ENCODE results near the gene TTC34. TPM values are rescaled to one million over a fixed set of nuclear protein-coding genes. Genes with fewer than 3 reads are reported as not detected.
A peak's percentile ranks its signal among the peaks of the same experiment; 100 is the strongest.

TTC34 gene
- total and polyA plus RNA-seq, 4 donors = 0.10 to 1.6 (median 1.1) TPM

- DNase-seq (ENCODE audit: low read depth in 4 of 6, low spot score in 6 of 6) = no peak
- Histone ChIP-seq H3K36me3 (ENCODE audit: control insufficient read depth, insufficient read depth, low read length) (no peaks in the 10 kb centered on the region), H3K27me3 (ENCODE audit: control insufficient read depth, insufficient read depth, low read length) (no peaks in the 10 kb centered on the region), H3K4me1 (ENCODE audit: control insufficient read depth, insufficient read depth, low read length) (peaks cover 31% of the 10 kb centered on the region), H3K4me3 (ENCODE audit: low read depth, low read length) (no peak overlapping the region), H3K27ac (ENCODE audit: low read depth, low read length) (no peak overlapping the region), H3K9me3 (ENCODE audit: control insufficient read depth, insufficient read depth, low read length) (no peaks in the 10 kb centered on the region)
- 92% methylated on average over 18 of the region's 24 CpGs for WGBS (ENCODE audit: insufficient coverage)
These were observed 13.1 kb upstream of the TTC34 start for GRCh38 chr1:2814511-2815075.

GRCh38 chr1:2812939-2813653 lies 11.6 kb upstream of the TTC34 start:
- 94% methylated on average over 33 of the region's 34 CpGs for WGBS (ENCODE audit: insufficient coverage)
- no peaks in the 10 kb centered on the region for H3K27me3 ChIP-seq (ENCODE audit: control insufficient read depth, insufficient read depth, low read length)
- peaks cover 32% of the 10 kb centered on the region for H3K4me1 ChIP-seq (ENCODE audit: control insufficient read depth, insufficient read depth, low read length)
- H3K27ac ChIP-seq (ENCODE audit: low read depth, low read length) = no peak overlapping the region
- no peaks in the 10 kb centered on the region for H3K9me3 ChIP-seq (ENCODE audit: control insufficient read depth, insufficient read depth, low read length)
- H3K36me3 ChIP-seq (ENCODE audit: control insufficient read depth, insufficient read depth, low read length) = no peaks in the 10 kb centered on the region
- no peak overlapping the region for H3K4me3 ChIP-seq (ENCODE audit: low read depth, low read length)
- DNase-seq (ENCODE audit: low read depth in 4 of 6, low spot score in 6 of 6) = no peak

GRCh38 chr1:2812136-2812535 lies 10.6 kb upstream of the TTC34 start:
- WGBS (ENCODE audit: insufficient coverage) = 92% methylated on average over 5 of the region's 7 CpGs
- H3K4me1 ChIP-seq (ENCODE audit: control insufficient read depth, insufficient read depth, low read length) = peaks cover 38% of the 10 kb centered on the region
- H3K36me3 ChIP-seq (ENCODE audit: control insufficient read depth, insufficient read depth, low read length) = no peaks in the 10 kb centered on the region
- H3K27me3 ChIP-seq (ENCODE audit: control insufficient read depth, insufficient read depth, low read length) = no peaks in the 10 kb centered on the region
- H3K4me3 ChIP-seq (ENCODE audit: low read depth, low read length) = no peak overlapping the region
- peak overlapping the region; percentile 57 for H3K27ac ChIP-seq (ENCODE audit: low read depth, low read length)
- no peak for DNase-seq (ENCODE audit: low read depth in 4 of 6, low spot score in 6 of 6)
- no peaks in the 10 kb centered on the region for H3K9me3 ChIP-seq (ENCODE audit: control insufficient read depth, insufficient read depth, low read length)

- Histone ChIP-seq H3K4me3 (ENCODE audit: low read depth, low read length) (no peak overlapping the region), H3K36me3 (ENCODE audit: control insufficient read depth, insufficient read depth, low read length) (no peaks in the 10 kb centered on the region), H3K9me3 (ENCODE audit: control insufficient read depth, insufficient read depth, low read length) (no peaks in the 10 kb centered on the region), H3K27ac (ENCODE audit: low read depth, low read length) (peak overlapping the region; percentile 84), H3K4me1 (ENCODE audit: control insufficient read depth, insufficient read depth, low read length) (peaks cover 43% of the 10 kb centered on the region), H3K27me3 (ENCODE audit: control insufficient read depth, insufficient read depth, low read length) (no peaks in the 10 kb centered on the region)
- WGBS (ENCODE audit: insufficient coverage) = 38% methylated on average over 6 of the region's 8 CpGs
- no peak for DNase-seq (ENCODE audit: low read depth in 4 of 6, low spot score in 6 of 6)
These were observed 10.0 kb upstream of the TTC34 start for GRCh38 chr1:2811533-2811918.

- H3K27ac ChIP-seq (ENCODE audit: low read depth, low read length) = peak overlapping the region; percentile 84
- 70% methylated on average over 9 of the region's 9 CpGs for WGBS (ENCODE audit: insufficient coverage)
- DNase-seq (ENCODE audit: low read depth in 4 of 6, low spot score in 6 of 6) = peak in 1 of 6 donors; percentile 29
- H3K27me3 ChIP-seq (ENCODE audit: control insufficient read depth, insufficient read depth, low read length) = peaks cover under 1% of the 10 kb centered on the region
- H3K4me1 ChIP-seq (ENCODE audit: control insufficient read depth, insufficient read depth, low read length) = peaks cover 48% of the 10 kb centered on the region
- H3K9me3 ChIP-seq (ENCODE audit: control insufficient read depth, insufficient read depth, low read length) = no peaks in the 10 kb centered on the region
- no peak overlapping the region for H3K4me3 ChIP-seq (ENCODE audit: low read depth, low read length)
- no peaks in the 10 kb centered on the region for H3K36me3 ChIP-seq (ENCODE audit: control insufficient read depth, insufficient read depth, low read length)
These were observed 9.5 kb upstream of the TTC34 start for GRCh38 chr1:2810899-2811532.

- peak overlapping the region; percentile 68 for H3K27ac ChIP-seq (ENCODE audit: low read depth, low read length)
- no peaks in the 10 kb centered on the region for H3K9me3 ChIP-seq (ENCODE audit: control insufficient read depth, insufficient read depth, low read length)
- H3K36me3 ChIP-seq (ENCODE audit: control insufficient read depth, insufficient read depth, low read length) = no peaks in the 10 kb centered on the region
- peaks cover 55% of the 10 kb centered on the region for H3K4me1 ChIP-seq (ENCODE audit: control insufficient read depth, insufficient read depth, low read length)
- no peak for DNase-seq (ENCODE audit: low read depth in 4 of 6, low spot score in 6 of 6)
- H3K4me3 ChIP-seq (ENCODE audit: low read depth, low read length) = no peak overlapping the region
- peaks cover 3% of the 10 kb centered on the region for H3K27me3 ChIP-seq (ENCODE audit: control insufficient read depth, insufficient read depth, low read length)
- WGBS (ENCODE audit: insufficient coverage) = 88% methylated on average over 11 of the region's 15 CpGs
These were observed 8.8 kb upstream of the TTC34 start for GRCh38 chr1:2810281-2810680.

- Histone ChIP-seq H3K27ac (ENCODE audit: low read depth, low read length) (no peak overlapping the region), H3K36me3 (ENCODE audit: control insufficient read depth, insufficient read depth, low read length) (peaks cover under 1% of the 10 kb centered on the region), H3K4me3 (ENCODE audit: low read depth, low read length) (no peak overlapping the region), H3K27me3 (ENCODE audit: control insufficient read depth, insufficient read depth, low read length) (peaks cover 3% of the 10 kb centered on the region), H3K9me3 (ENCODE audit: control insufficient read depth, insufficient read depth, low read length) (no peaks in the 10 kb centered on the region), H3K4me1 (ENCODE audit: control insufficient read depth, insufficient read depth, low read length) (peaks cover 61% of the 10 kb centered on the region)
- WGBS (ENCODE audit: insufficient coverage) = 94% methylated on average over 17 of the region's 17 CpGs
- no peak for DNase-seq (ENCODE audit: low read depth in 4 of 6, low spot score in 6 of 6)
These were observed 8.2 kb upstream of the TTC34 start for GRCh38 chr1:2809656-2810055.

GRCh38 chr1:2808831-2809605 lies 7.5 kb upstream of the TTC34 start:
- Histone ChIP-seq H3K4me3 (ENCODE audit: low read depth, low read length) (no peak overlapping the region), H3K27me3 (ENCODE audit: control insufficient read depth, insufficient read depth, low read length) (peaks cover 3% of the 10 kb centered on the region), H3K36me3 (ENCODE audit: control insufficient read depth, insufficient read depth, low read length) (peaks cover 3% of the 10 kb centered on the region), H3K27ac (ENCODE audit: low read depth, low read length) (no peak overlapping the region), H3K4me1 (ENCODE audit: control insufficient read depth, insufficient read depth, low read length) (peaks cover 66% of the 10 kb centered on the region), H3K9me3 (ENCODE audit: control insufficient read depth, insufficient read depth, low read length) (no peaks in the 10 kb centered on the region)
- DNase-seq (ENCODE audit: low read depth in 4 of 6, low spot score in 6 of 6) = no peak
- WGBS (ENCODE audit: insufficient coverage) = 91% methylated on average over 29 of the region's 34 CpGs

- Histone ChIP-seq H3K36me3 (ENCODE audit: control insufficient read depth, insufficient read depth, low read length) (peaks cover 3% of the 10 kb centered on the region), H3K9me3 (ENCODE audit: control insufficient read depth, insufficient read depth, low read length) (no peaks in the 10 kb centered on the region), H3K27ac (ENCODE audit: low read depth, low read length) (no peak overlapping the region), H3K4me3 (ENCODE audit: low read depth, low read length) (no peak overlapping the region), H3K27me3 (ENCODE audit: control insufficient read depth, insufficient read depth, low read length) (peaks cover 3% of the 10 kb centered on the region), H3K4me1 (ENCODE audit: control insufficient read depth, insufficient read depth, low read length) (peaks cover 71% of the 10 kb centered on the region)
- no peak for DNase-seq (ENCODE audit: low read depth in 4 of 6, low spot score in 6 of 6)
- WGBS (ENCODE audit: insufficient coverage) = 80% methylated on average over 5 of the region's 10 CpGs
These were observed 6.9 kb upstream of the TTC34 start for GRCh38 chr1:2808386-2808705.

All from spinal cord (tissue), 10 donors.